HL-60/S4 treated with phorbol 12-myristate 13-acetate at 8.2 ng/mL for 4 days and 3 days (cell line): Measurements from ENCODE around the gene ZNF174.

ENCODE experiments used
- in situ Hi-C: fragments of 300-500 bp; cut with MboI; formaldehyde crosslinking; loops from 2 replicates; pipeline ENCODE4 v1.15.0; 2022; ENCODE audit warnings: low sequenced_read_pairs

ZNF174 gene

DNA sequence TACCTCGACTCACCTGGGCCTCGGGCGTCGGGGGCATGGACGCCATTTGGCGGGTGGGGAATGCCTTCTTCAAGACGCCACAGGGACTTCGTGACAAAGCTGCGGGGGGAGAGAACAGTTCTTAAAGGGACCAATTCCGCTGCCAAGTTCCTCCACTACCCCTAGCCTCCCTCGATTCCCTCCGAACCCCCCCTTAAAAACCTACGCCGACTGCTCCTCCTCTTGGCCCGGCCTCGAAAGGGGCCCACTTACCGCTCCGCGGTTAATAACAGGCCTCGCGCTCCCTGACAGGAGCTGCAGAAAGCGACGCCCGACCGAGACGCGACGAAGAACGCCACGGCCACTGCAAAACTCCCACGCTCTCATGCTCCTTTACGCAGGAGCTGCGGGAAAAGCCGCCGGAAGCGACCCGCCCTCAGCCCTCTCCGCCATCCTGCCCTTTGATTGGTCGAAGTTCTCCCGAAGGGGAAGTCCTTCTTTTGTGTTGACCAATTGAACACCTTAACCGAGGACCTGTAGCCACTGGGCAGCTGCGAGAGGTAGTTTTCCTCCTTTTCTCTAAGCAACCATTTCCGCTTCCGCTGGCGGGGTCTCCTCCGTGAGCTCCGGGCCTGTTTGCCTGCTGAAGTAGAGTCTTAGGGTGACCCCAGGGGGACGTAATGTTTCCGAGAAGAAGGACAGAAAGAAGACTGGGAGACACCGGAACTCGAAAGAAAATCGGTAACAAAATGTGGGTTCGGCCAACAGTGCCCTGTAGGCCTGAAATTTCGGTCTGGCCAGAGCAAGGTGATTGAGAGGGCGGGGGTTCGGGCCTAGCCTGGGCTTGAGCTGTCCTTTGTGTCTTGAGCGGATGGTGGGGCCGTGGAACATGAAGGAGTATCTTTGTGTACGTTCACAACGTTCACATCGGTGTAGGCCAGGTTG is 42.4 kb downstream of the ZNF174 start, which contains the start of the genes NAA60 and ZNF597:
NAA60 (plus strand) TSS at position 573 of the 924 bp plus-strand sequence. CDS start 32,548 bp downstream, outside the sequence.
ZNF597 (minus strand) TSS at position 397 of the 924 bp plus-strand sequence; CDS start at position 46, 351 bp downstream.
- in situ Hi-C loops, result no loop called here

- in situ Hi-C loops, result no loop called here
These were observed 43.0 kb downstream of the ZNF174 start for GRCh38 chr16:3444032-3444388.

GRCh38 chr16:3454093-3454492 is 53.1 kb downstream of the ZNF174 start:
- in situ Hi-C loops, result no loop called here

DNA sequence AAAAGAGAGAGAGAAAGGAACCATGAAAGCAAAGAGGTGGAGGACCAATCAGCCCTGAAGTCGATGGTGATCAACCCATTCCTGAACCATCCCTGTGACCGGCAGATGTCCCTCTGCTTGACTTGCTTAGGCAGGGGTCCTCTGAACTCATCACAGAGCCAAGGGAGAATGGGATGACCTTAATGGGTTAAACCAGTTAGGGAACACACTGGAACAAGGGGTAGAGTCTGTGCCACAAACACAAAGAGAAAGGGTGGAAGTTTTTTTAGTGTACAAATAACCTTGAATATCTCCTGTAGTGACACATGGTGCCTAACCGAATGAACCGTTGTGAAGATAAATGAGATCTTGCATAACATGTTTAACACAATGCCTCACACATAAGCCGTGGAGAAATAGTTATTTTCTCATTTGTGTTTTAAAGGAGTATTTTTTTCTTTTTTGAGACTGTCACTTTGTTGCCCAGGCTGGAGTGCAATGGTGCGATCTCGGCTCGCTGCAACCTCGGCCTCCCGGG is 53.7 kb downstream of the ZNF174 start:
- in situ Hi-C loops, result no loop called here

GRCh38 chr16:3457434-3458252 is 56.6 kb downstream of the ZNF174 start:
- in situ Hi-C loops, result no loop called here

DNA sequence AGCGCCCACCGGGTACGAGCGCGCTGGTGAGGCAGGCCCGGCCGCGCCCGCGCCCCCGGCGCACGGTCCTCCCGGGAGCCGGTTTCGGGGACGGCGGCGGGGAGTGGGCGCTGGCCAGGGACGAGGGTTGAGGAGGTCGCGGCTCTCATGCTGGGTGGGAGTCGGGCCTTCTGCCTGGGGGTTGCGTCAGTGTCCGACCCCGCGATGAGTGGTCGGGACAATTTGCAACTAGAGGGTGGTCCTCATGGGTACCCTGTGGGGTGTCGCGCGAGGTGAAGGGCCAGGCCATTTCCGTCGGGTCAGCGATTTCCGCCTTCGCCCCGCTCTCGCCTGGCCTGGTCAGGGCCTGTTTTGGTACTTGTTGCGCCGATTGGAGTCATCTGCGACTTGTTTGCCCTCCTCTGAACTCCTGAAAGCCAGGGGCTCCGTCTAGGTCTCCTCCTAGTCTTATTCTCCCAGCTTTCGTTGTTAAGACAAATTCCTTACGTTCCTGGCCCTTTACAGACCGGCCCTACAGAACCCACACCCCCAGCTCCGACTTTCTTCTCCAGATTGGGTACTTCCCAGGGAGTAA is 57.4 kb downstream of the ZNF174 start:
- in situ Hi-C loops, result no loop called here

GRCh38 chr16:3458852-3459361 is 57.9 kb downstream of the ZNF174 start:
- in situ Hi-C loops, result no loop called here
